ENCODE results near the gene ERI3.
A peak's percentile ranks its signal among the peaks of the same experiment; 100 is the strongest.
"Not testable (repeated sequence)": the region's sequence is repeated elsewhere in the genome, so short reads cannot be mapped to it uniquely, and the experiment has no call there.

The ERI3 gene

DNA sequence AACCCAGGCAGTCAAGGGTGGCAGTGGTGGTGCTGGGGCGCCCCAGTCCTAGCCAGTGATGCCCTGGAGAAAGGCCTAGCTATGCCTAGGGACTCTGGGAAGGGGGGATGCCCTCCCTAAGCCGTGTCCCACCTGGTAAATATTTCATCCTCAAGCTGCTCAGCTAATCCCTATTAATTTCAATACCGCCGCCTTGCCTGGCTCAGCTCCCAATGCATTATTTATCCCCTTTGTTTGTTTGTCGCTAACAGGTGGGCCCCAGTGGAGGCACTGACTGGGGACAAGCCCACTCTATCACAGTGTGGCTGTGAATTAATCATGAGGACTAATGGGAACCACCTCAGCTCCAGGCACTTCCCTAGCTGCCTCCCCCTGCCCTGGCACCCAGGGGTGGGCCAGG, 119.2 kb downstream of the ERI3 start:
- DNase-seq: no peak

DNA sequence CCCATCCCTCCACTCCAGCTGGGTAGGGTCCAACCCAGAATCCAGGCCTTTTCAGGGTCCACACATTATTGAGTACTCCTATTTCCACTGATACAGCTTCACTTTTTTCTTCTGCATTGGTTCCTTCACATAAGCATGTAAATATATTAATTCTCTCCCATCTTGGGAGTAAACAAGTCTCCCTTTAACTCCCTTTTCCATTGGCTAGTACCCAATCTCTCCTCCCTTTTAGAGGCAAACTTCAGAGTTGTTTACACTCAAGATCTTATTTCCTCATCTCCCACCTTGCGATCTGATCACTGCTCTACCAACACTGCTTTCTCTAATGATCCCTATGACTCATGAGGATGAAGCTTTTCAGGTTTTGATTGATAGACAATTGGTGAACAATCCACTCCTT, 121.5 kb downstream of the ERI3 start:
- DNase-seq: no peak

DNA sequence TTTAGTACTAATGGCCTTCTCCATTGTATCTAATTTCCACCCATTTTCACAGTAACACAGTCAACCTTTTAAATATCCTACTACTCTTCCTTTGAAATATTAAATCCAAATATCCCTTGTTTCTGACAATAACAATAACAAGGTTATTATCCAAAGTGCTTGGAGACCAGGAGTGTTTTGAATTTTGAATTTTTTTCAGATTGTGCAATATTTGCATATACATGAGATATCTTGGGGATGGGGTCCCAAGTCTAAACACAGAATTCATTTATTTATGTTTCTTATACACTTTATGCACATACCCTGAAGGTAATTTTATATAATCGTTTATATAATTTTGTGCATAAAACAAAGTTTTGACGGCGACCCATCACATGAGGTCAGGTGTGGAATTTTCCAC, 124.3 kb downstream of the ERI3 start:
- DNase-seq: no peak

DNA sequence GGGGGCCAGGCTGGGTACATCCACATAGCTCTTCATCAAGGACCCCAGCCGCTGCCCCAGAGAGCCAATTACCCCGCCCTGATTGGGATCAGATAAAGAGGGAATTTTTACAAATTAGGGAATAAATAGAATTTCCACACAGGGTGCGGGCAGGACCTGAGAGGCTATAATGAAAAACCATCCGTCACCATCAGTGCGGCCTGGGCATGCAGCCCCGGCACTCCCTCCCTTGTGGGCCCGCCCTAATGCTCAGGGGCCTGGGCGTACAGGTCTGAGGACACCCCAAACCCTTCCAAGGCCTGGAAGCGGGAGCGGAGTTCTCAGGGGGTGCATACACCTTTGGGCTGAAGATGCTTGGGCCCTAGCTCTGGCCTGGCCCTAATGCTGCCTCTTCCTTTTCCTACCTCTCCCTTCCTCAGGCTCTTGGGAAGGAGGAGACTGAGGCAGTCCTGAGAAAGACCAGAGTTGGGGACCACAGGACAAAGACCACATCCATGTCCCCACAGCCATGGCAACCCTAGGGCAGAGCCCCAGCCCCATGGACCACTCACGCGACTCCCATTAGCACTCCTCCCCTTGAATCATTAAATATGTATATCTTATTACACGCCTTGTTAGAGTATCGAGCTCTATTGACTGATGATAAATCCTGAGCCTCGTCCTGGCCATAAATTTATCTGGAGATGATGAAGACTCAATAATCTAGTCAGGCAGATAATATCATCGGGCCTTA, 125.5 kb downstream of the ERI3 start:
- no peak for DNase-seq

DNA sequence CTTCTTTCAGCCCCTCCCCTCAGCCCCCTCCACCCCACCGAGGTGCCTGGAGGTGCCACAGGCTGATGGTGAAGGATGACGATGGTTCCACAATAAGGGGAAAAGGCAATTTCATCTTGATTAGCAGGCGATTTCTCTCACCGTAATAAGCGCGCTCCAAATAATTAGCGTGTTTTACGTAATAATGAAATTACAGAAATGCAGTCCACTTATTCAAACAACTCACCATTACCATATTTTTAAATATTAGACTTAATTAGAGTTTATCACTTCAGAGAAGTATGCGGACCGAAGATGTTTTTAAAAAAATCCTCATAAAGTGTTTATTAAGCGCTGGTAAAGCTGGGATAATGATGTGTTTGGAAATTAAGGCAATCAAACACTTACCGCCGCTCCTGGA, 126.8 kb downstream of the ERI3 start:
- DNase-seq: no peak

DNA sequence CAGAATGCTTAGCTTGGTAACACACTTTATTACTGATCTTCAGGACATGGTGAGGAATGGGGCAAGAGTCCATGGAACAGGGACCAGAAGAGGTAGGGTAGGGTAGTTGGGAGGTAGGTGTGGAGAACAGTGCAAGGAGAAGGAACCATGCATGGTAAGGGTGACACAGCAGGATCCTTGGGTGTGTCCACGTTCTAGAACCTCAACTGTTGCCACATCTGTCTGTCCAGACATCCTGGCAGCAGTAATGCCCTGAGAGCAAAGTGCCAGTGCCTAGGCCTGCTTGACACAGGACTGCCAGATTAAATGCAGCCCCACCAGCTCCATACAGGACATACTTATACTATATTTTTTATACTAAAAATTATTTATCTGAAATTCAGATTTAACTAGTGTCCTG, 127.8 kb downstream of the ERI3 start:
- no peak for DNase-seq

DNA sequence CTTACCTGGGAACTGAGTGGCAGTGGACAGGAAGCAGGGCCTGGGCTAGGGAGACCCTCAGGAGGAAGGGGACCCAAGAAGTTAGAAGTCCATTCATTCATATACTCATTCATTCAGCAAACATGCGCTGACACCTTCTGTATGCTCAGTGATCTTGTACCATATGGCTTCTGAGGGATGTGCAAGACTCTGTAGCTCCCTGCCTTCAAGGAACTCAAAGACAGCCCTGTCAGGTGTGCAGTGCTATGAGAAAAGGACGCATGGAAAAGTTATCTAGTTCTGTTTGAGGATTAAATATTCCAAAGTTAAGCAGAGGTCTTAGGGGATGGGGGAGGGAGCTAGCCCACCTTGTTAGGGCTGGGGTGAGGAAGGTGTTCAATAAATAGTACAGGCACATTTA, 129.3 kb downstream of the ERI3 start:
- DNase-seq: no peak

DNA sequence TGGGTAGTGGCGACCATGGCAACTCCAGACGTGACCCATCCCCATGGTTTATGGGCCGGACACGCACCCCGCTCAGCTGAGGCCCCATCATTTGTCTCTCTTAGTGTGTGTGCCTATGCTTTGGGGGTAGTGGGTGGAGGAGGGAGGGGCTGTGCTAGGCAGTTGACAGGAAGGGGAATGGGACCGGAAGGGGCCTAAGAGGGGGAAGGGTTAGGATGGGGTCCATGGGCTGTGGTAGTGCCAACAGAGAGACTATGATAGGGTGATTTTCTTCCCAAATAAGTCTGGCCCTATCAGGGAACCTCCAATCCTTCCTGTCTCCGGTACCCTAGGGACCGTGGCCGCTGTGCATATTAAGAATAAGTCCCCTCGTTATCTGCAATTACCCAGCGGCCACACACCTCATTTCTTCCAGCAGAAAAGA, 131.9 kb downstream of the ERI3 start:
- no peak for DNase-seq

DNA sequence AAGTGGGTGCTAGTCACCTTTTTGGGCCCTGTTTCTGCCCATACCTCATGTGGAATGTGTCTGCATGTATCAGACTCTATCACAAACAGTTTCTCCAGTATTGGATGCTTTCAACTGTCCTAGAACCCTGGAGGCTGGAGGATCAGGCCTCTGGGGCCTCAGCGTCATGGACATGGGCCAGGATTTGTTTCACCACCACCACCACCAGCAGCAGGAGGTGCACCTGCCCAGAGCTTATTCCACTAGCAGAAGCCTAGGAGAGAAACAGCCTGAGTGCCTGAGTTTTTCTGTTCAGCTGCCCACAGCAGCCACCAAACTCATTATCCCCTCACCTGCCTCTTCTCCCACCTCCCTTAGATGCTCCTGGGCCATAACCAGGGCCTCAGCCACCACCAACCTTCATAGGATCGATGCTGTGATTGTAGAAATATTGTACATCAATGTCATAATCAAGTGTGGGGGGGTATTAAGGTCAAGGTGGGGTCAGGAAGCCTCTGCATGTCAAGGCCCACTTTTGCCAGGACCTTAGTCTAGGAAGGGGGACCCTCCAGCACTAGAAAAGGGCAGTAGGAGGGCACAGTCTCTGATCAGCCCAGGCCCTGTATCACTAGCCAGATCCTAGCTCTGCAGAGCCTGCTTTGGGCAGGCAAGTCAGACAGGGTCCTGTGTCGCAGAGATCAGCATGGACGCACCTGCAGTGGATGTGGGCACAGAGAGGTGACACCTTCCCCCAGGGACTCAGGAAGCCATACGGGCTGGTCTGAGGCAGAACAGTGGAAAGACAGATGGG, 132.5 kb downstream of the ERI3 start:
- no peak for DNase-seq

DNA sequence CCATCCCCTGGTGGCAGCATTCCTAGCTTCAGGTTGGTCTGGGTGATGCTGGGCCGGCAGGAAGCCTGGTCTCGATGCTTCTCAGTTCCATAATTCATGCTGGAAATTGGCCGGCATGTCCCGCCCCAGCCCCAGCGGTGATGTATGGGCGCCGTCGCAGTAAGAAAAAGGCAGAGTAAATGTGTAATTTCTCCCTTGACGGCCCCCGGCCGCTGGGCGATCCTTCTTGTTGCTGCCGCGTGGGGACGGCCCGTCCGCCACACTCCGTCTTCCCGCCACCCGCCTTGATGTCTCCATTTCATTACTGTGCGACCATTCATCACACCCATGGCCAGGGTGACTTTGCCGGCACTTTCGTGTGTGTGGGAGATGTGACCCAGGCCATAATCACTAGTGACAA, 133.3 kb downstream of the ERI3 start:
- no peak for DNase-seq

DNA sequence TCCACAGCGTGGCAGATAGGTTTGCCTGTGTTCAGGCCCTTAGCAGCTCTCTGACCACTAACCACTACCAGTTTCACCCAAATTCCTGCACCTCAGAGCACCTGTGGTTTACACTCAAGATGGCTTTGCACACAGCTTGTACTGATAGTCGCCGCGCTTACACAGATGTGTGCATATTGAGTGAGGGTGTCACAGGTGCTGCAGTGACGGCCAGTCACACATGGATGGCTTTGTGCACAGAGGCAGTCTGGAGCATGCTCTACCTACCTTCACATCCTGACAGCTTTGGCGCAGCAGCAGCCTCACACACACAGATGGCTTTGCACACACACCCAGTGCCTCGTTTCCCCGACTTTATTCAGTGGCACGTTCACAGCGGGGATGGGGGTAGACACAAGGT, 134.3 kb downstream of the ERI3 start:
- DNase-seq: no peak

DNA sequence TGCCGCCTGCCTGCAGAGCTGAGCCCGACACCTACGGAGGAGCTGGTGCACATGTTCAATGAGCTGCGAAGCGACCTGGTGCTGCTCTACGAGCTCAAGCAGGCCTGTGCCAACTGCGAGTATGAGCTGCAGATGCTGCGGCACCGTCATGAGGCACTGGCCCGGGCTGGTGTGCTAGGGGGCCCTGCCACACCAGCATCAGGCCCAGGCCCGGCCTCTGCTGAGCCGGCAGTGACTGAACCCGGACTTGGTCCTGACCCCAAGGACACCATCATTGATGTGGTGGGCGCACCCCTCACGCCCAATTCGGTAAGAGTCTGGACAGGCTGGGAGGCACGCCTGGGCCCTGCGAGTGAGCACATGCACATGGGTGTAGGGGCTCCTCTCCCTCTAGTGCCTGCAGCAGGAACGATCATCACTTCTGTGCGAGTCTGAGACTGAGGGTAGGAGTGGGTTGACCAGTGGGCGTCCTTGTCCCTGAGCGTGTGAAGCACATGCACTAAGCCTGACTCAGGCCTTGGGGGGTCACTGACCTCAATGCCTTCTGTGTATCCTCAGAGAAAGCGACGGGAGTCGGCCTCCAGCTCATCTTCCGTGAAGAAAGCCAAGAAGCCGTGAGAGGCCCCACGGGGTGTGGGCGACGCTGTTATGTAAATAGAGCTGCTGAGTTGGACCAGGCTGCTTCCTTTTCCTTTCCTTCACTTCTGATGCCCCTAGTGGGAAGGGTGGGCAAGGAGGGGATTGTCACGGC, 134.9 kb downstream of the ERI3 start:
- DNase-seq: no peak

DNA sequence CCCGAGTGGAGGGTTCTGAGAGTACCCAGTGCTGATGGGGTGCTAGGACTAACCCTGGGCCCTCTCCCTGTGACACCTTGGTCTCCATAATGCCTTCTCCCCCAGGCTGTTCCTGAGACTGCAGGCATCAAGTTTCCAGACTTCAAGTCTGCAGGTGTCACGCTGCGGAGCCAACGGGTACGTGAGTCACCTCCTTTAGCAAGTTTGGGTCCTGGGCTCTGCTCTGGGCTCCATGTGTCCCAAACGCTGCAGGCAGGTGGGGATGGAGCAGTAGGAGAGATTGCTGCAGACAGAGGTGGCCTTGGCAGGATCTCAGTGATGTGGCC, 135.8 kb downstream of the ERI3 start:
- DNase-seq: no peak

DNA sequence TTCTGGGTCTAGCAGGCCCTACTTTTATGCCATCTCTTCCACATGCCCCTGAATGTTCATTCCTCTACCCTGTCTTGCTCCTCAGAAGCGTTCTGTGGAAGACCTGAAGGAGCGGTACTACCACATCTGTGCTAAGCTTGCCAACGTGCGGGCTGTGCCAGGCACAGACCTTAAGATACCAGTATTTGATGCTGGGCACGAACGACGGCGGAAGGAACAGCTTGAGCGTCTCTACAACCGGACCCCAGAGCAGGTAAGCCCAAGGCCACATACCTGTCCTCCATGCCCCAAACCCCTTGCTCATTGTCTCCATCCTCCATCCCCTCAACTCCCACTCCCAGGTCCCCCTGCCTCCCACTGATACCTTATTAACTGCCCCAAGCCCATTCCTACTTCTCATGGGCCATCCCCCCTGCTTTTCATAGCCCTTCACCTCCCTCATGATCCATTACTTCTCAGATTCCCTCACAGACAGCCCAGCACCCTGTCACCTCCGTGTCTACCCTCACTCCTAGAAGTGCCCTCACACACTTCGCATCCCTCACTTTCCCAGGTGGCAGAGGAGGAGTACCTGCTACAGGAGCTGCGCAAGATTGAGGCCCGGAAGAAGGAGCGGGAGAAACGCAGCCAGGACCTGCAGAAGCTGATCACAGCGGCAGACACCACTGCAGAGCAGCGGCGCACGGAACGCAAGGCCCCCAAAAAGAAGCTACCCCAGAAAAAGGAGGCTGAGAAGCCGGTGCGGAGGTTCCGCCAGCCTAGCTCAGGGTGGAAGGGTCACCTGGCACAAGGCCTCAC, 136.4 kb downstream of the ERI3 start:
- no peak for DNase-seq

DNA sequence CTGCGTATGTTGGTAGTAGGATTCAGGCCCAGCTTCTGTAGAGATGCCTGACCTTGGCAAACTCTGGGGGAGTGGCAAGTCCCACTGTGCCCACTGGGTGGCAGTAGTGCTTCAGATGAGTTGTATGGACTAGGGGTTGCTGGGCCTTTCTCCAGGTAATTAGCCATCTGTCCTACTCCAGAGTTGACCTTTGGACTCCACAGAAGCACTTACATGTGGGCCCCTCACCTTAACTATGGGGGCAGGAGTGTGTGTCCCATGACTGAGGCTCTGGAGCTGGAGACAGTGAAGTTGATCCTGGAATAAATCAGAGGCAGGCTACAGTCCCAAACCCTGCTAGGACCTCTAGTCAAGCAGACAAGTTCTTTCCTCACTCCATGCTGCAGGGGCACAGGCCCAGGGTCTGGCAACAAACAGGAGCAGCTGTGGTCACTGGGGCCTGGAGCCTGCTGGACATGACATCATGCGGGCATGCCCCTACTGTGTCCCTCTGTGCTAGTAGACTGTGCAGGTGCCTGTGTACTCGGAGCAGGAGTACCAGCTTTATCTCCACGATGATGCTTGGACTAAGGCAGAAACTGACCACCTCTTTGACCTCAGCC, 137.1 kb downstream of the ERI3 start:
- DNase-seq: peak; percentile 74

DNA sequence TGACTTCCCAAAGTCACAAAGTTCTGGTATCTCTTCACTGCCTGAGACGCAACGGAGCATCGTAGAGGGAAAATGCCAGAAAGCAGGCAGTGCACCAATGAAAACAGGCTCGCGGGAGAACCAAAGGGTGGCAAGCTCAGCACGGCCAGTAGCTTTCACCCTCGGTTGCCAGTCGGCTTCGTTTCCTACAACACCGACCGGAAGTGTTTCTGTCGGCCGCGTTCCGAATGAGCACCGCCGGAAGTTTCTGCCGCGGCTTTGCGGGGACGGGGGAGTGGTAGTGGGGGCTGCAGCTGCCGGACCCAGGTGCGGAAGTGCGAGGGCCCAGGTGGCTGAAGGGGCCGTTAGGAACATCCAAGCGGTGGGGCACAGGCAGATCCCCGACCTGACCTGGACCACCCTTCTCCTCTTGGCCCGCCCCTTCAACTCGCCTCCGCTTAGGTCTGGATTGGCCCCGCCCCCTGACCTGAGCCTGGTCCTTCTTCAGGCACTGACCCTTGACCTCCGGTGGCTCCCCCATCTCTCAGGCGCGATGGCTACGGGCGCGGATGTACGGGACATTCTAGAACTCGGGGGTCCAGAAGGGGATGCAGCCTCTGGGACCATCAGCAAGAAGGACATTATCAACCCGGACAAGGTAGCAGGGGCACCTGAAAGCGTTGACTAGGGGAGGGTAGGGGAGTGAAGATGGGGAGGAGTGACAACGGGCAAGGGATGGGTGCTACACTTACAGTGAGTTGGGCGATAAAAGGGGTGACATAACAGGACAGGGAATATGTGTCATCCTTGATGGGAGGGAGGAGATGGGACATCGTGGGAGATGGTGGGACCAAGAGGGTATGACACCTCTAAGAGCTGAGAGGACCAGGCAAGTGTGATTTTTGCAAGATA, 141.6 kb downstream of the ERI3 start, which contains the start of gene DMAP1:
Gene DMAP1 (plus strand): TSS at position 250 of the 891 bp plus-strand sequence. CDS start 283 bp downstream, at position 533.
- peak; percentile 90 for DNase-seq

DNA sequence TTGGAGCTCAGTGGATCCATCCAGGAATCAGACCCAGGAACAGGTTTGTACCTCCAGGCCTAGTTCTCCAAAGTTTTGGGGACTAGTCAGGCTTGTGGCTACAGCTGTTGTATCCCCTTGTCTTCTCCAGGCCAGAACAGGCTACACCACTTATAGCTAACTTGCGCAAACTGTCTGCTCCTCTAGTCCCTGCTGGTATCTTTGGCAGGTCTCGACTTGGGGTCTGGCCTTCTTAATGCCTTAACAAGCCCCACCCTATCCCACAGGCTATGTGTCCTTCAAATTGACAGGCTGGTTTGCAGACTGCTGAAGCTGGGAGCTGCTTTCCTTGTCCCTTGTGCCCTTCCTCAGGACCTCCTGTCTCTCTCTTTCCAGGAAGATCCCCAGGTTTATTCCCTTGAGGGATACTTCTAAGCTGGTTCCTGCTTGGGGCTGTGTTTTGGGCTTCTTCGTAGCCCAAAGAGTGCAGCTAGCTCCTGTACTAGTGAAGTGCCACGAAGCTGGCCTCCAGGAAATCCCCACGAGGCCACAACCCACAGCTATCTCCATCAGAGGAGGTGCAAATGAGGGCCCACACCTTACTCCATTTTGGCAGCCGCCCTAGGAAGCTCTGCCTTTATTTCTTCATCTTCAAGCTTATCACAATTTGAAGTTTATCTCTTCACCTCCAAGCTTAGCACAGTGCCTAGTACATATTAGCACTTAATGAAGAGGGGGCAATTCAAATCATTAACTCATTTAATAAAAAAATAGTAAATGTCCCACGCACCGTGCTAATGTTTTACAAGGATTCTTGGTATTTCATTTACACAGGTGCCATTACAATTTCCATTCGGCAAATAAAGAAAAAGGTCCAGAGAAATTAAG, 142.5 kb downstream of the ERI3 start:
- no peak for DNase-seq

DNA sequence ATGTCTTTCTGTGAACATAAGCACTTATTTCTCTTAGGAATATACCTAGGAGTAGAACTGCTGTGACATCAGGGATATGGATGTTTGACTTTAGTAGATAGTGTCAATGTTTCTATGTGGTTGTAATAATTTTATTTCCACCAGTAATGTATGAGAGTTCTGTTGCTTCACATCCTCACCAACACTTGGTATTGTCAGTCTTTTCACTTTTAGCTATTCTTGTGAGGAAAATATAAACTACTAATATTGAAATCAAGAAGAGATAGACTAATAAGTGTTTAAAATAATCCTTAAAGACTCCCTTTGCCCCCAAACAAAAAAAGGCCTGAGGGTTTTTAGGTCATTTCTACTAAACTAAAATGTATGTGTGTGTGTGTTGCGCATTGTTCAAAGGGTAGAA, 144.5 kb downstream of the ERI3 start:
- no peak for DNase-seq

DNA sequence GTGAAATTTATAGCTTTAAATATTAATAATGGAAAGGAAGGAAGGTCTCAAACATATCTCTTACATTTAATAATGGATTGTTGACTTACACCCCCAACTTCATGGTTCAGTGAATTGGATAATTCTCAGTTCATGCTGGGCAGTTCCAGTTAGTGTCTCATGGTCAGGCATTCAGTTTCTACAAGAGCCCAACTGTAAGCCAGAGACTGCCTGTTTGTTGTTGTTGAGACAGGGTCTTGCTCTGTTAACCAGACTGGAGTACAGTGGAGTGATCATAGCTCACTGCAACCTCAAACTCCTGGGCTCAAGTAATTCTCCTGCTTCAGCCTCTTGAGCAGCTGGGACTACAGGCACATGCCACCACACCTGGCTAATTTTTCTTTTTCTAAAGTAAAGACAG, 146.8 kb downstream of the ERI3 start:
- no peak for DNase-seq

DNA sequence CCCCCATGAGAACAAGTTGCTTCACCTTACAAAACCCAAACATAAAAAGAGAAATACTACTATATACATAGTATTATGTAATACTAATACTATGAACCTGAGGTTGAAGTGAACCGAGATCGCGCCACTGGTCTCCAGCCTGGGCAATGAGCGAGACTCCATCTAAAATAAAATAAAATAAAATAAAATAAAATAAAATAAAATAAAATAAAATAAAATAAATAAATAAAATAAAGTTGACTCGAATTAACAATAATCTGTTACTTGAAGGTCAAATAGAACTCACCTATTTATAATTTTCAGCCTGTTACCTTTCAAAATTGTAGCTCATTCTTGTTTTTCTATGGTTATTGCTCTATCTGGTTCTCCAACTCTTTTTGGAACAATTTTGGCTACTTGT, 148.5 kb downstream of the ERI3 start:
- not testable (repeated sequence) for DNase-seq

DNA sequence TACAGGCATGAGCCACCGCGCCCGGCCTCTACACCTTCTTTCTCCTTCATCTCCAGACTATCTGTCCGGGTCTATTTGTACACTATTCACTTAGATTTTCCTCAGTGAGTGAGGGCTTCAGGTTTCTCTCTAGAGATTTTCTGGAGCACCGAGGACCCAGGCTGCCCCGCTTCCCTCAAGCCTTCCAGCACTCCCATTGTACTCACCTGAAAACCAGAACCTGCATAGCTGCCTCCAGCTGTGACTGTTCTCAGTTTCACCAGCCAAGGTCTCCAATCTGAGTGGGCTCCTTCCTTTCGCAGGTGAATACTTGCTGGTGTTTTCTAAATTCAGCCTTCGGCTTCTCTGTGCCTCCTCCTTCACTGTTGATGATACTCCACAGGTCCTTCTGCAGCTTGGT, 154.7 kb downstream of the ERI3 start:
- DNase-seq: no peak
